HL-60 (cell line): ENCODE measurements around the gene SNRNP40.

Experiments
- DNase-seq, 2 experiments: peaks; one replicate each; pipeline ENCODE4 v3.0.0-alpha.2; 2010 to 2020; ENCODE audit warnings: low read depth in 1 of 2, low spot score in 1 of 2
- H3K27ac ChIP-seq: fragments of 250-450 bp; sonication (Bioruptor Pico); replicated peaks from 2 replicates; pipeline ENCODE4 v1.5.1; 2020; ENCODE audit warnings: mild to moderate bottlenecking, moderate library complexity
- H3K27me3 ChIP-seq: fragments of 250-450 bp; sonication (Bioruptor Pico); 2 replicates; pipeline ENCODE4 v1.5.1; 2021; ENCODE audit warnings: mild to moderate bottlenecking, moderate library complexity; ENCODE audit not compliant: insufficient read depth, poor library complexity, severe bottlenecking
- H3K4me3 ChIP-seq: replicated peaks from 2 replicates; pipeline ENCODE4 v1.5.1; 2011; ENCODE audit warnings: mild to moderate bottlenecking, control low read depth, low read length; ENCODE audit not compliant: insufficient read depth
- CTCF ChIP-seq: IDR thresholded peaks from one replicate; pipeline ENCODE4 v1.5.1; 2011; ENCODE audit warnings: low read length, control low read depth, inconsistent platforms; ENCODE audit not compliant: insufficient read depth
- GABPA ChIP-seq: IDR thresholded peaks from 2 replicates; pipeline ENCODE4 v1.6.1; 2012; ENCODE audit warnings: low read depth
- POLR2AphosphoS5 ChIP-seq: IDR thresholded peaks from 2 replicates; pipeline ENCODE4 v1.6.1; 2012; ENCODE audit warnings: low read depth
- REST ChIP-seq: IDR thresholded peaks from 2 replicates; pipeline ENCODE4 v1.6.1; 2012; ENCODE audit warnings: low read depth; ENCODE audit not compliant: insufficient replicate concordance
- SPI1 ChIP-seq: IDR thresholded peaks from 2 replicates; pipeline ENCODE4 v1.6.1; 2012; ENCODE audit warnings: low read depth, mild to moderate bottlenecking, borderline replicate concordance

The SNRNP40 gene

GRCh38 chr1:31299365-31299764, 2.8 kb upstream of the SNRNP40 start:
- H3K27me3 ChIP-seq: no peaks in the 10 kb centered on the region
- H3K4me3 ChIP-seq: no peak overlapping the region
- DNase-seq: no peak
- no peak overlapping the region for H3K27ac ChIP-seq
- TF ChIP-seq CTCF: no peak
- TF ChIP-seq POLR2AphosphoS5: no peak
- TF ChIP-seq REST: no peak
- no peak for TF ChIP-seq SPI1
- TF ChIP-seq GABPA: no peak

- Histone ChIP-seq H3K4me3 (peak overlapping the region; percentile 98), H3K27ac (peak overlapping the region; percentile 78), H3K27me3 (no peaks in the 10 kb centered on the region)
- peak; percentile 36 to 42 for DNase-seq
- TF ChIP-seq SPI1 (no peak), CTCF (no peak), POLR2AphosphoS5 (no peak), GABPA (no peak), REST (no peak)
Observed at GRCh38 chr1:31297277-31298247, 974 bp upstream of the SNRNP40 start.

GRCh38 chr1:31295874-31296485, 608 bp downstream of the SNRNP40 start:
- TF ChIP-seq CTCF (no peak), SPI1 (peak; percentile 42), GABPA (no peak)
- H3K27me3 ChIP-seq: no peaks in the 10 kb centered on the region
- H3K27ac ChIP-seq: peak overlapping the region; percentile 90
- DNase-seq: no peak
- H3K4me3 ChIP-seq: peak overlapping the region; percentile 97
